GM18519 (cell line): ENCODE measurements around the gene CLCN1.
A peak's percentile ranks its signal among the peaks of the same experiment; 100 is the strongest.
"Not testable (repeated sequence)": the region's sequence is repeated elsewhere in the genome, so short reads cannot be mapped to it uniquely, and the experiment has no call there.

ENCODE experiments used
- ATAC-seq: cut with Tn5 transposase; IDR thresholded peaks from one replicate; pipeline ENCODE4 v1.9.1; 2021; ENCODE audit warnings: mild to moderate bottlenecking, moderate library complexity; ENCODE audit not compliant: unreplicated experiment, low FRiP score

CLCN1 gene

GRCh38 chr7:143382791-143383641 lies 67.1 kb downstream of the CLCN1 start:
- ATAC-seq = no peak

GRCh38 chr7:143383642-143383957 lies 67.7 kb downstream of the CLCN1 start:
- ATAC-seq = no peak

GRCh38 chr7:143384148-143384547 lies 68.2 kb downstream of the CLCN1 start:
- ATAC-seq = no peak

GRCh38 chr7:143384661-143385631 lies 69.0 kb downstream of the CLCN1 start:
- ATAC-seq = no peak

GRCh38 chr7:143385891-143386781 lies 70.2 kb downstream of the CLCN1 start:
- ATAC-seq = peak; percentile 37

GRCh38 chr7:143387156-143387975 lies 71.5 kb downstream of the CLCN1 start:
- ATAC-seq = no peak

- ATAC-seq = no peak
Measured at GRCh38 chr7:143388051-143388450, 72.1 kb downstream of the CLCN1 start.

GRCh38 chr7:143388491-143389101 lies 72.7 kb downstream of the CLCN1 start:
- no peak for ATAC-seq

GRCh38 chr7:143389316-143390103 lies 73.6 kb downstream of the CLCN1 start:
- ATAC-seq = no peak

- no peak for ATAC-seq
Measured at GRCh38 chr7:143390104-143390772, 74.3 kb downstream of the CLCN1 start.

- ATAC-seq = no peak
Measured at GRCh38 chr7:143390773-143391317, 74.9 kb downstream of the CLCN1 start.

GRCh38 chr7:143391462-143392404 lies 75.8 kb downstream of the CLCN1 start:
- ATAC-seq = no peak

GRCh38 chr7:143392427-143392826 lies 76.5 kb downstream of the CLCN1 start:
- not testable (repeated sequence) for ATAC-seq

- no peak for ATAC-seq
Measured at GRCh38 chr7:143392875-143393266, 77.0 kb downstream of the CLCN1 start.

GRCh38 chr7:143393267-143394041 lies 77.5 kb downstream of the CLCN1 start:
- ATAC-seq = no peak

- no peak for ATAC-seq
Measured at GRCh38 chr7:143394068-143394467, 78.2 kb downstream of the CLCN1 start.
